ENCODE data around the gene ALDH5A1. TPM values are rescaled to one million over a fixed set of nuclear protein-coding genes. Genes with fewer than 3 reads are reported as not detected.

Gene ALDH5A1
- polyA plus RNA-seq, 3 donors, result 3.2 to 6.7 (median 3.4) TPM

Other genes starting within 250 kb of the ALDH5A1 start
- 1 to 10 TPM in 1 of 3 donors, under 1 TPM in 1, not detected in 1; 0.06 to 8.6 TPM for gene DCDC2, start 136.9 kb upstream of the ALDH5A1 start, polyA plus RNA-seq
- 10 to 100 TPM; 10.7 to 15.9 (median 12.9) TPM for gene MRS2, start 92.0 kb upstream of the ALDH5A1 start, polyA plus RNA-seq
- 1 to 10 TPM in 1 of 3 donors, under 1 TPM in 2; 0.52 to 1.7 (median 0.67) TPM for gene GPLD1, start 5.4 kb upstream of the ALDH5A1 start, polyA plus RNA-seq
- under 1 TPM in 2 of 3 donors, not detected in 1; 0.06 to 0.44 TPM for gene KIAA0319, start 151.2 kb downstream of the ALDH5A1 start, polyA plus RNA-seq
- gene TDP2, start 171.9 kb downstream of the ALDH5A1 start, polyA plus RNA-seq, result 10 to 100 TPM; 18.9 to 34.3 (median 19.8) TPM
- 1 to 10 TPM; 7.1 to 9.4 (median 7.2) TPM for gene ACOT13, start 172.1 kb downstream of the ALDH5A1 start, polyA plus RNA-seq
- 10 to 100 TPM; 40.9 to 48.3 (median 41.1) TPM for gene C6orf62, start 224.2 kb downstream of the ALDH5A1 start, polyA plus RNA-seq